Measurements from ENCODE around the gene MEIS3. TPM values are rescaled to one million over a fixed set of nuclear protein-coding genes. Genes with fewer than 3 reads are reported as not detected.
A peak's percentile ranks its signal among the peaks of the same experiment; 100 is the strongest.

Gene MEIS3
- total RNA-seq, 4 donors from 2014 or later = 11.5 to 30.8 (median 16.8) TPM

DNA sequence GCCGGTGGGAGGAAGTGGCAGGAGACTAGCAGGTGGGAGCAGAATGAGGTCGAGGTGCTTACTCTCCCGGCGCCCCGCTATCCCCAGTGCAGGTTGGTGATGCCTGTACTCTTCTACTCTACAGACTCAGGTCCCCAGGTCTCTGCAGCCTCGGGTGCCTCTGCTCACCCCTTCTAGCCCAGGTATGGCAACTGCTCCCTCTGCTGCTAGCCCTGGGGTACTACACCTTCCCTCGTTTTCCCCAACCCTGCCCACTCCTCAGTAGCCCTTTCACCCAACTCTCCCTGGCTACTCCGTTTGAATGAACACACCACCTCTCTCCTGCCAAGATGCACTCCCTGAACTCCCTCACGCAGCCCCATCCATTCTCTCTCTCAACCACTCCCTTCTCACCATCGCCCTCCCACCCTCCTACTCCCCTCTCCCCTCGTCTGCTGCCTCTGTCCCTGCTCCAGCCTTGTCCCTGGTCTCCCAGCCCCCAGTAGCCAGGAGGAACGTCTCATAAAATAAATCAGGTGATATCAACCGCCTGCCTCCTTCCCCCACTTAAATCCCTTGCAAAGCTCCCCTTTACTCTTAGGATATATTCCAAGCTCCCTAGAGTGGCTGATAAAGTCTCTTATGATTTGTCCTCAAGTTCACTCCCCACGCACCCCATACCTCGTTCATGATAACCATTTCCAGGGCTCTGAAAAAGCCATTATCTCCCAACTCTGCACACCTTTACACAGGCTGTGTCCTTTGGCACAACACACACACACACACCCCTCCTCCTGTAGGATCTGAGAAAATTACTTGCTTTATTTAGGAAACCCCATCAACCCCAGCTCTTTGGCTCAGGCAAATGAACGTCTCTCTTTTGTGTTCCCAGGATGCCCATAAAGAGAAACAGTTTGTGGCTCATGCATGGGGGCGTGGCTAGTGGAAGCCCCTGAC lies 8.2 kb upstream of the MEIS3 start:
- Histone ChIP-seq H3K27me3 (peaks cover 0 to 83% of the 10 kb centered on the region in 2 donors), H3K4me3 (no peak overlapping the region), H3K27ac (no peak overlapping the region), H3K36me3 (no peaks in the 10 kb centered on the region), H3K9me3 (no peaks in the 10 kb centered on the region), H3K4me1 (peaks cover 0 to 33% (median 13%) of the 10 kb centered on the region in 4 donors)
- WGBS, 2 donors = 5% methylated on average over 17 of the region's 17 CpGs
- no peak for TF ChIP-seq EP300 (IDR thresholded peaks at IDR 0.05)
- TF ChIP-seq, protein P1, sequence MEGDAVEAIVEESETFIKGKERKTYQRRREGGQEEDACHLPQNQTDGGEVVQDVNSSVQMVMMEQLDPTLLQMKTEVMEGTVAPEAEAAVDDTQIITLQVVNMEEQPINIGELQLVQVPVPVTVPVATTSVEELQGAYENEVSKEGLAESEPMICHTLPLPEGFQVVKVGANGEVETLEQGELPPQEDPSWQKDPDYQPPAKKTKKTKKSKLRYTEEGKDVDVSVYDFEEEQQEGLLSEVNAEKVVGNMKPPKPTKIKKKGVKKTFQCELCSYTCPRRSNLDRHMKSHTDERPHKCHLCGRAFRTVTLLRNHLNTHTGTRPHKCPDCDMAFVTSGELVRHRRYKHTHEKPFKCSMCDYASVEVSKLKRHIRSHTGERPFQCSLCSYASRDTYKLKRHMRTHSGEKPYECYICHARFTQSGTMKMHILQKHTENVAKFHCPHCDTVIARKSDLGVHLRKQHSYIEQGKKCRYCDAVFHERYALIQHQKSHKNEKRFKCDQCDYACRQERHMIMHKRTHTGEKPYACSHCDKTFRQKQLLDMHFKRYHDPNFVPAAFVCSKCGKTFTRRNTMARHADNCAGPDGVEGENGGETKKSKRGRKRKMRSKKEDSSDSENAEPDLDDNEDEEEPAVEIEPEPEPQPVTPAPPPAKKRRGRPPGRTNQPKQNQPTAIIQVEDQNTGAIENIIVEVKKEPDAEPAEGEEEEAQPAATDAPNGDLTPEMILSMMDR (IDR thresholded peaks at IDR 0.05) = peak; percentile 71 to 85 (median 78)
- no peak for TF ChIP-seq POLR2A (IDR thresholded peaks at IDR 0.05)
- DNase-seq (ENCODE audit: low spot score in 2 of 2) = peak; percentile 22 to 41

DNA sequence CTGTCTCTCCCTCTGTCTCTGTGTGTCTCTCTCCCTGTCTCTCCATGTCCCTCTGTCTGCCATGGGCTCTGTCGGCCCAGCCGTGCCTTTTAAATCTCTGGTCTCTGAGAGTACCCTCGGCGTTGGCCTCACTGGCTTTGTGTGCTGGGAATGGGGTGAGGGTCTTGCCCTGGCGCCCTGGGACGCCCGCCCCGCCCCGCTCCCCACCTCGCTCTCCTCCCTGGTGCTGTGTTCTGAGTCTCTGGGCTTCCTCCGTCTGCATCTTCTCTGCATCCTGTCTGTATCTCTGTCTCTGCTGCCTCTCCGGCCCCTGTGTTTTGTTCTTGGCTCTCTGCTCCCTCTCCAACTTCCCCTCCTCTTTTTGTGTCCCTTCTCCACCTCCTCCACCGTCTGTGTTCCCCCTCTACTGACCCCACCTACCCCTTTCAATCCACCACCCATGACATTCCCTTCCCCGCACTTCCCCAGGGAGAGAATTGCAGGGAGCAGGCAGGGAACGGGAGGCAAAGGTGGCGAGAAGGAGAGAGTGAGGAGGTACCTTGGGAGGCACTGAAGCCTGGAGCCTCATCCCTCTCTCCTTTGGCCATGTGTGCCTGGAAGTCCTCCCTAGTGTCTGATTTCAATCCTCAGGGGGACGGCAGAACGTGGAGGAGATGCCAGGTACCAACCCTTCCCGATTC lies 4.0 kb upstream of the MEIS3 start:
- H3K36me3 ChIP-seq = no peaks in the 10 kb centered on the region
- H3K9me3 ChIP-seq = no peaks in the 10 kb centered on the region
- DNase-seq (ENCODE audit: low spot score in 2 of 2) = no peak
- H3K4me3 ChIP-seq = no peak overlapping the region
- H3K4me1 ChIP-seq = peaks cover 0 to 31% (median 7%) of the 10 kb centered on the region in 4 donors
- WGBS, 2 donors = 7 to 8% methylated on average over 19 of the region's 19 CpGs
- H3K27ac ChIP-seq = no peak overlapping the region
- no peak for TF ChIP-seq EP300 (IDR thresholded peaks at IDR 0.05)
- no peak for TF ChIP-seq POLR2A (IDR thresholded peaks at IDR 0.05)
- TF ChIP-seq, protein P1 (IDR thresholded peaks at IDR 0.05) = no peak
- H3K27me3 ChIP-seq = peaks cover 0 to 80% of the 10 kb centered on the region in 2 donors

DNA sequence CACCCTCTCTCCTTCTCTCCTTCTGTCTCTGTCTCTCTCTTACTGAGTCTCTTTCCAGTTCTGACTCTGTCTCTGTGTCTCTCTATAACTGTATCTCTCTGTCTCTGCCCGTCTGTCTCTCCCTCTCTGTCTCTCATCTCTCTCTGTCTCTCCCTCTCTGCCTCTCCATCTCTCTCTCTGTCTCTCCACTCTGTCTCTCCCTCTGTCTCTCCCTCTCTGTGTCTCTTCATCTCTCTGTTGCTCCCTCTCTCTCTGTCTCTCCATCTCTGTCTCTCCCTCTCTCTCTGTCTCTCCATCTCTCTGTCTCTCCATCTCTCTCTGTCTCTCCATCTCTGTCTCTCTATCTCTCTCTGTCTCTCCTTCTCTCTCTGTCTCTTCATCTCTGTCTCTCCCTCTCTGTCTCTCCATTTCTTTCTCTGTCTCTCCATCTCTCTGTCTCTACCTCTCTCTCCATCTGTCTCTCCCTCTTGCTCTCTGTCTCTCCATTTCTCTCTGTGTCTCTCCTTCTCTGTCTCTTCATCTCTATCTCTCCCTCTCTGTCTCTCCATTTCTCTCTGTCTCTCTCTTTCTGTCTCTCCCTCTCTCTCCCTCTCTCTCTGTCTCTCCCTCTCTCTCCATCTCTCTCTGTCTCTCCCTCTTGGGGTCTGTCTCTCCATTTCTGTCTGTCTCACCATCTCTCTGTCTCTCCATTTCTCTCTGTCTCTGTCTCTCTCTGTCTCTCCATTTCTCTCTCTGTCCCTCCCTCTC lies 3.3 kb upstream of the MEIS3 start:
- 4 to 15% methylated on average over 1 of the region's 1 CpG for WGBS, 2 donors
- H3K27ac ChIP-seq = no peak overlapping the region
- H3K9me3 ChIP-seq = no peaks in the 10 kb centered on the region
- no peak for TF ChIP-seq EP300 (IDR thresholded peaks at IDR 0.05)
- no peak for TF ChIP-seq POLR2A (IDR thresholded peaks at IDR 0.05)
- TF ChIP-seq, protein P1 (IDR thresholded peaks at IDR 0.05) = no peak
- no peak overlapping the region for H3K4me3 ChIP-seq
- peaks cover 0 to 87% of the 10 kb centered on the region in 2 donors for H3K27me3 ChIP-seq
- no peaks in the 10 kb centered on the region for H3K36me3 ChIP-seq
- H3K4me1 ChIP-seq = peaks cover 0 to 31% (median 6%) of the 10 kb centered on the region in 4 donors
- DNase-seq (ENCODE audit: low spot score in 2 of 2) = no peak

DNA sequence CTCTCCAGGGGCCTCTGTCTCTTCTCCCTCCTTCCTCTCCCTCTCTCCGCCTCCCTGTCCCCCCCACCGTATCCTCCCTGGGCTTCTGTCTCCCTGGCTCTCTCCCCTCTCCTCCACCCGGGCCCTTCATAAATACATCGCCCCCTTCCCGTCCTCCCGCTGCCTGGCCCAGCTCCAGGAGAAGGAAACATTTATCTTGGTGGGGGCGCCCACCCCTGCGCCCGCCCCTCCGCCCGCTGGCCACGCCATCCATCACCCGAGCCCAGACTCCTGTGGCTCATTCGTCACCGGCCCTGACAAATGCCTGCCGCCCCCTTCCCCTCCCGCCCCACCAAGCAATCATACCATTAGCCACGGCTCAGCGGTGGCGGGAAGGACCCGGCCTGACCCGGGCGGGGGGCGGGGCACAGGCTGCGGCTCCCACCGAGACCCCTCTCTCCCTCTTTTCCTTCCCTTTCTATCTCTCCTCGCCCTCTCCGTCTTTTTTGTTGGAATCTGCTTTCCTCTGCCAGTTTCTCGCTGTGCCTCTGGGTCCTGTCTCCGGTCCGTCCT lies 2.6 kb upstream of the MEIS3 start:
- TF ChIP-seq, protein P1 (IDR thresholded peaks at IDR 0.05) = no peak
- TF ChIP-seq EP300 (IDR thresholded peaks at IDR 0.05) (no peak), POLR2A (IDR thresholded peaks at IDR 0.05) (no peak)
- H3K9me3 ChIP-seq = no peaks in the 10 kb centered on the region
- no peak for DNase-seq (ENCODE audit: low spot score in 2 of 2)
- H3K27me3 ChIP-seq = peaks cover 0 to 93% of the 10 kb centered on the region in 2 donors
- WGBS, 2 donors = 1 to 3% methylated on average over 29 to 31 of the region's 31 CpGs
- peaks cover 0 to 34% (median 6%) of the 10 kb centered on the region in 4 donors for H3K4me1 ChIP-seq
- no peak overlapping the region for H3K27ac ChIP-seq
- H3K4me3 ChIP-seq = no peak overlapping the region
- H3K36me3 ChIP-seq = no peaks in the 10 kb centered on the region
